ENCODE results near the gene C11orf68. TPM values are rescaled to one million over a fixed set of nuclear protein-coding genes. Genes with fewer than 3 reads are reported as not detected.
A peak's percentile ranks its signal among the peaks of the same experiment; 100 is the strongest.

The C11orf68 gene
- total RNA-seq (ENCODE audit: low replicate concordance): 27.9 and 31.2 TPM in 2 replicates
- long read RNA-seq, partial matches to known transcripts: 0 of 1 reads
- long read RNA-seq, other reads (novel, unspliced or antisense): 0 of 1 reads

DNA sequence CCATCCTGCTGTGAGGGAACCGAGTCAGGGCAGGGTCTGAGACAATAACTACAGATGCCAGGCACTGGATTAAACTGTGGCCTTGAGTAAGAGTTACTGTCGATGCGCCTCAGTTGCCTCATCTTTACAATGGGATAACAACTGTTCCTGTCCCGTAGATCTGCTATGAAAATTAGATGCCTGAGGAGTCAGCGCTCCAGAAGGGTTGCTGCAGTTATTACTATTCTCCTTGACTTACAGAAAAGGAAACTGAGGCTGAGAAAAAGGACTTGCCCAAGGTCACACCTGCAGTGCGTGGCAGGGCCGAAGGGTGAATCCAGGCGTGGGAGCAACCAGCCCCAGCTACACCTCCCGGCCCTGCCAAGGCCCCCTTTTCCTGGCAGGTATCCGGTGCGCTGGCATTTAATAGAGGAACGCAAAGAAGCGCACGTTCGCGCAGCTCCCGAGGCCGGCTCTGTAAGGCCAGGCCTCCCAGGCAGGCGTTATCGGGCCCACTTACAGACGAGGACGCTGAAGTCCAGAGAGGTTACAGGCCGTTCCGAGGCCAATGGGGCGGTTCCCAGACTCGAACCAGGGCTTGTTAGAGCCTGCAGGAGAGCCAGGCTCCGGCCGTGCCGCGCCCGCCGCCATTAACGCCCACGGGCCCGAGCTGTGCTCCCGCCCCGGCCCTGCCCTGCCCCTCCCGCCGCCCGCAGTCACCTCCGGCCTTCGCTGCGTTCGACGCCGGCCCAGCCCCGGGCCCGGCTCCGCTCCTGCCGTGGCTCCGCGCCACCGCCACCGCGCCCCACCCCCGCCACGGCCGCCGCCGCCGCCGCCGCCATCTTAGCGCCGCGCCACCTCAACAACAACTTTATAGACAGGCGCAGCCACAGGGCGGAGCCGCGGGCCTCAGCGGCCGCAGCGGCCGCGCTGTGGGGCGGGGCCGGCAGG lies at the start of gene C11orf68:
TSS of gene C11orf68 (minus strand) at position 852 of the 930 bp plus-strand sequence. CDS start at position 821, 31 bp downstream.
- TF ChIP-seq, protein P1, sequence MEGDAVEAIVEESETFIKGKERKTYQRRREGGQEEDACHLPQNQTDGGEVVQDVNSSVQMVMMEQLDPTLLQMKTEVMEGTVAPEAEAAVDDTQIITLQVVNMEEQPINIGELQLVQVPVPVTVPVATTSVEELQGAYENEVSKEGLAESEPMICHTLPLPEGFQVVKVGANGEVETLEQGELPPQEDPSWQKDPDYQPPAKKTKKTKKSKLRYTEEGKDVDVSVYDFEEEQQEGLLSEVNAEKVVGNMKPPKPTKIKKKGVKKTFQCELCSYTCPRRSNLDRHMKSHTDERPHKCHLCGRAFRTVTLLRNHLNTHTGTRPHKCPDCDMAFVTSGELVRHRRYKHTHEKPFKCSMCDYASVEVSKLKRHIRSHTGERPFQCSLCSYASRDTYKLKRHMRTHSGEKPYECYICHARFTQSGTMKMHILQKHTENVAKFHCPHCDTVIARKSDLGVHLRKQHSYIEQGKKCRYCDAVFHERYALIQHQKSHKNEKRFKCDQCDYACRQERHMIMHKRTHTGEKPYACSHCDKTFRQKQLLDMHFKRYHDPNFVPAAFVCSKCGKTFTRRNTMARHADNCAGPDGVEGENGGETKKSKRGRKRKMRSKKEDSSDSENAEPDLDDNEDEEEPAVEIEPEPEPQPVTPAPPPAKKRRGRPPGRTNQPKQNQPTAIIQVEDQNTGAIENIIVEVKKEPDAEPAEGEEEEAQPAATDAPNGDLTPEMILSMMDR (conservative IDR thresholded peaks at IDR 0.05): no peak
- no peaks in the 10 kb centered on the region for H3K9me3 Mint-ChIP-seq
- H3K4me1 Mint-ChIP-seq (ENCODE audit: unreplicated experiment): peaks cover 16% of the 10 kb centered on the region
- peak within 1 kb of the TSS; percentile 91 for H3K4me3 Mint-ChIP-seq
- H3K27me3 Mint-ChIP-seq: no peaks in the 10 kb centered on the region
- H3K27ac Mint-ChIP-seq: peak within 1 kb of the TSS; percentile 79
- no peak for DNase-seq (ENCODE audit: extremely low spot score, unreplicated experiment)
- H3K36me3 Mint-ChIP-seq: peaks cover 4% of the 10 kb centered on the region

DNA sequence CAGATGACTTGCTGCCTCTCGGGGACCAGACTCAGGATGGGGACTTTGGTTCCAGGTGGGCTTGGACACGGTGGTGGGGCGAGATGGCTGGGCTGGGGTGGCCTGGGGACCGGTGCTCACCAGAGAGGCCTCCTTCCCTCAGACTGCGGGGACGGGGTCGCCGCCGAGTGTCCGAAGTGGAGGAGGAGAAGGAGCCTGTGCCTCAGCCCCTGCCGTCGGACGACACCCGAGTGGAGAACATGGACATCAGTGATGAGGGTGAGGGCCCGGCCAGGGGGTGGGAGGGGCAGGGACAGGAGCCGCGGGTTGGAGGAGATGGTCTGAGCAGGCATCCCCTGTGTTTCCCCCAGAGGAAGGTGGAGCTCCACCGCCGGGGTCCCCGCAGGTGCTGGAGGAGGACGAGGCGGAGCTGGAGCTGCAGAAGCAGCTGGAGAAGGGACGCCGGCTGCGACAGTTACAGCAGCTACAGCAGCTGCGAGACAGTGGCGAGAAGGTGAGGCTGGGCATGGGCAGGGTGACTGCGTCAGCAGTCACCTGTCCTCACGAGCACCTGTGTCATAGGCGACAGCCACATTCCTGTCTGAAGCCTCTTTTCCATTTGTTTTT lies 48.6 kb upstream of the C11orf68 start:
- Mint-ChIP-seq H3K27ac (no peak overlapping the region), H3K36me3 (peaks cover 31% of the 10 kb centered on the region), H3K27me3 (no peaks in the 10 kb centered on the region)

GRCh38 chr11:65965986-65966762 lies 47.3 kb upstream of the C11orf68 start:
- Mint-ChIP-seq H3K4me3 (no peak overlapping the region), H3K4me1 (ENCODE audit: unreplicated experiment) (peaks cover 18% of the 10 kb centered on the region), H3K27me3 (no peaks in the 10 kb centered on the region), H3K27ac (no peak overlapping the region), H3K36me3 (peaks cover 32% of the 10 kb centered on the region), H3K9me3 (no peaks in the 10 kb centered on the region)
- no peak for DNase-seq (ENCODE audit: extremely low spot score, unreplicated experiment)
- TF ChIP-seq, protein P1 (conservative IDR thresholded peaks at IDR 0.05): no peak

More for the DNA sequence above, 48.6 kb upstream of the C11orf68 start:
- TF ChIP-seq, protein P1 (conservative IDR thresholded peaks at IDR 0.05): no peak
- no peak overlapping the region for H3K4me3 Mint-ChIP-seq
- H3K9me3 Mint-ChIP-seq: no peaks in the 10 kb centered on the region
- H3K4me1 Mint-ChIP-seq (ENCODE audit: unreplicated experiment): peaks cover 9% of the 10 kb centered on the region
- no peak for DNase-seq (ENCODE audit: extremely low spot score, unreplicated experiment)

GRCh38 chr11:65964906-65965305 lies 46.0 kb upstream of the C11orf68 start:
- H3K4me1 Mint-ChIP-seq (ENCODE audit: unreplicated experiment): peaks cover 20% of the 10 kb centered on the region
- no peak overlapping the region for H3K4me3 Mint-ChIP-seq
- DNase-seq (ENCODE audit: extremely low spot score, unreplicated experiment): no peak
- TF ChIP-seq, protein P1 (conservative IDR thresholded peaks at IDR 0.05): no peak
- H3K27me3 Mint-ChIP-seq: no peaks in the 10 kb centered on the region
- no peaks in the 10 kb centered on the region for H3K9me3 Mint-ChIP-seq
- peaks cover 26% of the 10 kb centered on the region for H3K36me3 Mint-ChIP-seq
- no peak overlapping the region for H3K27ac Mint-ChIP-seq

DNA sequence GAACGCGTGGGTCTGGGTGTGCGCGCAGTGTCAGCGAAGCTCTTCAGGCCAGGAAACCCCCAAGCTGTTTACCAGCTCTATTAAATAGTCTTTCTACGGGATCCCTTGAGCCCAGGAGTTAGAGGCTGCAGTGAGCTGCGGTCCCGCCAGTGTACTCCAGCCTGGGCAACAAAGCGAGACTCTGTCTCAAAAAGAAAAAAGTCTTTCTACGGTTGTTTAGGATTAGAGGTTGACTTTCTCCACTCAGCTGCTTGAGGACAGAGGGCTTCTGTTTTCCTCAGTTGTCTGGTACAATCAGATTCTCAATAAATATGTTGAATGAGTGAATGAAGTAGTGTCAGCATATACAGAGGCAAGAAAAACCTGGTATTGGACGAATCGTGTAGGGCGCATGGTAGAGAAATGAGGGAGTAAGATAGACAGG lies 43.3 kb upstream of the C11orf68 start:
- Mint-ChIP-seq H3K4me1 (ENCODE audit: unreplicated experiment) (peaks cover 20% of the 10 kb centered on the region), H3K9me3 (no peaks in the 10 kb centered on the region), H3K27ac (peak overlapping the region; percentile 74), H3K36me3 (peaks cover 17% of the 10 kb centered on the region), H3K4me3 (peak overlapping the region; percentile 96), H3K27me3 (no peaks in the 10 kb centered on the region)
- TF ChIP-seq, protein P1 (conservative IDR thresholded peaks at IDR 0.05): no peak
- no peak for DNase-seq (ENCODE audit: extremely low spot score, unreplicated experiment)
